Stimulated activated naive CD4-positive, alpha-beta T cell treated with Interleukin-2 at 50 U/mL for 16 hours (primary cell): Measurements from ENCODE around the gene EYA2.

Experiments used
- DNase-seq: peaks from one replicate; lab custom pipeline; 2025; lab: John Stamatoyannopoulos, UW

EYA2 gene

DNA sequence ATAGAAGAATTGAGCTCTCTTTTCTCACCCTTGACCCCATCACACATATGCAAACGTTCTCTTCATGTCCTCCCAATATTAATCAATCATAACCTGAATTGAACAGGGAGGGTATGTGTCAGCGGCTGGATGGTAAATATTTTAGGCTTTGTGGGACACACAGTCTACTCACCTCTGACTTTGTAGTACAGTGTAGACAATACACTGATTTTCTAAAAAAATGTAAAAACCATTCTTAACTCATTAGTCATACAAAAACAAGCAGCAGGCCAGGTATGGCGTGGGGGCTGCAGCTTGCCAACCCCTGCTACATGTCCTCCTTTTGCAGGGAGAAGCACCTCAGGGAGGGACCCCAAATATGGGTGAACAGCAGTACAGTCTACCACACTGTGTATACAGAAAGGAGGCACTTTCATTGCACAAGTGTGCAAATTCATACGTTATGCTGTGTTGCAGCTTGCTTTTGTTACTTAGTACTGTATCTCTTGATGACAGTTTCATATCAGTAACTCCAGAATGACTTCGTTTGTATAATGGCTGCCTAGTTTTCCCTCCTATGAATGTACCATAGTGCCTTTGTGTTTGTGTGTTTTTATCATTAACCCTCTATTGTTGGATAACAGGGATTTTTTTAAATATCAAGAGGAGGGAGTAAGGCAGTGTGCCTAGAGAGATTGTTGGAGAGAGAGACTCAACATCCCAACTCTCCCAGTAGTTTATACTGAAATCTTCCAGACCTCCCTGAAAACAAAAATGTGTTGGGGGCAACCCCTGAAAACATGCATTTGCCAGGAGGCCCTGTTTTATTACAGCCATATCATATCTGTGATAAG is 247.5 kb downstream of the EYA2 start:
- DNase-seq, result no peak

- DNase-seq, result no peak
Measured at GRCh38 chr20:47142774-47143170, 248.1 kb downstream of the EYA2 start.

DNA sequence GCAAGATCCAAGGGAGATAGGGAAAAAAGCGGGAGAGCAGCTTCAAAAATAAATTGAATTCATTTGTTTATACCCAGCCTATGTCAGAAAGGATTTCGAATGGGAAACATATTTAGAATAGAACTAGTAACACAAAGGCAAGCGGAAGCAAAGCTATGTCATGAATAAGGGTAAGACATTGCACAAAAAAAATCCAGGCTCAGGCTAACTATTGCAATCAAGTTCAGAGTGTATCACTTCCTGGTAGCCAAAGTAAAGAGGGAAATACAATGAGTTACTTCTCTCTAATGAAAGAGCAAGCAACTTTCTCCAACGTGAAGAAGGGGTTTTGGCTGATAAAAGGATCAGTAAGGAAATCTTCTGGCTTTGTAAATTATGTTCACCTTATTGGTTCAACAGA is 249.0 kb downstream of the EYA2 start:
- DNase-seq, result no peak

DNA sequence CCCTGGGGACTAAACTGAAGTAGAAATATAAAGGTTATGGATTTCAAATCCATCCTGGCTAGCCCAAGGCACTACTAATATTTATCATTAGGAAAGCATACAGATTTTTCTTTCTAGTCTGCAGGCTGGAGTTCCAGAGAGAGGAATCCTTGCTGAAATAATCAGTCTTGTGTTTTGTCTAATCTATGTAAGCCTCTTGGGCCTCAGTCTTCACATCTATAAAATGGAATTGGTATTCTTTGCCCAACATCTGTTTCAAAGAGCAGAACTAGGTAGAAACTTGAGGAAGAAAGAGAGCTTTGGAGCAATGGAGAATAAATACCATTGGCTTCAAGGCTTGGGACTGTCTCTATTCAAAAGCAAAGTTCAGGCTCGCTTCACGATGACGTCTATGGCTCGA is 249.8 kb downstream of the EYA2 start:
- DNase-seq, result no peak

DNA sequence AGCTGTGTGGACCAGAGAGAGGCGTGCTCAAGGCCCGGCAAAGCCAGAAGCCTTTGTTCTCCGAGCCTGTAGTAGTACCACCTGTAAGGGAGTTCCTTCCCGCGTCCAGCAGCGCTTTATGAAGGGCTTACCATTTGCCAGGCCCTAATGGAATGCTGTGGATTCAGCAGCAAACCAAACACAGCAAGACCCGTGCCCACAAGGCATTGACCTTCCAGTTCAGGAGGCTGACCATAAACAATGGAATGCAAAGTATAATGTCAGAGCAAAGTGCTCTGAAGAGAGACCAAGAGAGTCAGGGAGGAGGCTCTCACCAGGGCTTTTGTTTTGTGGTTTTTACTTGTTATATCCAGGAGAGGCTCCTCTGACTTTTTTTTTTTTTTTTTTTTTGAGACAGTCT is 252.0 kb downstream of the EYA2 start:
- DNase-seq, result no peak

DNA sequence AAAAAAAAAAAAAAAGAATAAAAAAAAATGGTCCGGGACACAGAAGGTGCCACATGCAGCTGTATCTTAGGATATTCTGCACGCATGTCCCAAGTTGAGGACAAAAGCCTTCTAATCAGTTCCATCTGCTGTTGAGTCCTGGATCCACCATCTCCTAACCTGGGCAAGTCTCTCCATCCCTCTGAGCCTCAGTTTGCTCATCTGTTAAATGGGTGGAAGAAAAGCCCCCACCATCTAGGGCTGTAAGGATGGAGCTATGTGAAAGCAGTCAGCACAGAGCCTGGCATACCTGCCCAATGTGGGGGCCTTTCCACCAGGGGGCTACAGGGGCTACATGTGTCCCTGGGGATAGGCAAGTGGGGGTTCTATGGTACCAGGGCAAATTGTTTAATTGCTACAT is 253.4 kb downstream of the EYA2 start:
- DNase-seq, result no peak

- DNase-seq, result no peak
Measured at GRCh38 chr20:47149939-47150338, 255.3 kb downstream of the EYA2 start.

DNA sequence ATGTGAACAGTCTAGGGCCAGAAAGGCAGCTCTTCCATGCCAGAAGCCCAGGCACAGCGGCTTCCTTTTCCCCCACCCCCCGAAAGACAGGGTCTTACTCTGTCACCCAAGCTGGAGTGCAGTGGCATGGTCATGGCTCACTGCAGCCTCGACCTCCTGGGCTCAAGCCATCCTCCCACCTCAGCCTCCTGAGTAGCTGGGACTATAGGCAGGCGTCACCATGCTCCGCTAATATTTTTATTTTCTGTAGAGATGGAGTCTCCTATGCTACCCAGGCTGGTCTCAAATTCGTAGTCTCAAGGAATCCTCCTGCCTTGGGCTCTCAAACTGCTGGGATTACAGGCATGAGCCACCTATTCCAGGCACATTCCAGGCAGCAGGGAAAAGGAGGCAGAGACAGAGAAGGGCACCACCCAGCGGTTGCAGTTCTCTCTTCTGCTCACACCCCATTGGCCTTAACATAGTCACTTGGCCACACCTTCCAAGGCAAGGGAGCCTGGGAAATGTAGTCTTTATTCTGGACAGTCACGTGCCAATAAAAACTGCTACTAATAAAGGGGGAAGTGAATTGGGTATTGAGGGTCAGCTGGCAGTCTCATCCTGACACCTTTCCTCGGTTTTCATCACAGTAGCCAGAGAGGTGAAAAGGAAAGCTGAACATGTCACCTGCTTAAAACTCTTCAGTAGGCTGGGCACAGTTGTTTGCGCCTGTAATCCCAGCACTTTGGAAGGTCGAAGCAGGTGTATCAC is 255.9 kb downstream of the EYA2 start:
- DNase-seq, result no peak

- no peak for DNase-seq
Measured at GRCh38 chr20:47152068-47152467, 257.4 kb downstream of the EYA2 start.

GRCh38 chr20:47154089-47154488 is 259.4 kb downstream of the EYA2 start:
- no peak for DNase-seq

DNA sequence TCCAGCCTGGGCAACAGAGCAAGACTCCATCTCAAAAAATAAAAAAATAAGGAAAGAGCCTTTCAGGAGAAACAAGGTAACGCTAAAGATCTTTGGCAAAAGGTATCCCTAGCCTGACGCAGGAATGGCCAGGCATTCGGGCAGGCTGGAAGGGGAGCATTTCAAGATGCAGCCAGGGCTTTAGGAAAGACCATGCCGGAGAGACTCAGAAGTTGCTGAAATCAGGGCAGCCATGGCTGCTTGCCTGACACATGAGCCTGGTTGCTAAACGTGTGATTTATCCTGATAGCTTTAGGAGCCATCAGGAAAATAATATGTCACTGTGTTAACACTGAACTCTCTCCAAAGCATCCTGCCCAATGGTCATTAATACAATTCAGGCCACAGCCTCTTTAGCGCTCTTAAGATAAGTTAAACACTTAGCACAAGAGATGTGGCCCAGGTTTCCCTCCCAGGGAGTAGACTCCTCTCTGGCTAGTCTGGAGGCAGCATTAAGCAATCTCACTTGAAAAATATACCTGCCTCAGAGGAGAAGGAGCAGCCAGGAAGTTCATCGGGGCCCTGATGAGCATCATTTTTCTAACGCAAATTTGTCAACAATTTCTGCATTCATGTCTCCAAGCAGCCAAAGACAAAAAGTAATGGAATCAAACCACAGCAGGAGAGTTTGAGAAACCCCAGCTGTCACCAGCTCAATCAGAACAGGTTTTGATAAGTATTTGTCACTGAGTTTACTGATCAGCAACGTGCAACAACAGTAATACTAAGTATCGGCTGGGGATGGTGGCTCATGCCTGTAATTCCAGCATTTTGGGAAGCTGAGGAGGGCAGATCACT is 261.9 kb downstream of the EYA2 start:
- no peak for DNase-seq

DNA sequence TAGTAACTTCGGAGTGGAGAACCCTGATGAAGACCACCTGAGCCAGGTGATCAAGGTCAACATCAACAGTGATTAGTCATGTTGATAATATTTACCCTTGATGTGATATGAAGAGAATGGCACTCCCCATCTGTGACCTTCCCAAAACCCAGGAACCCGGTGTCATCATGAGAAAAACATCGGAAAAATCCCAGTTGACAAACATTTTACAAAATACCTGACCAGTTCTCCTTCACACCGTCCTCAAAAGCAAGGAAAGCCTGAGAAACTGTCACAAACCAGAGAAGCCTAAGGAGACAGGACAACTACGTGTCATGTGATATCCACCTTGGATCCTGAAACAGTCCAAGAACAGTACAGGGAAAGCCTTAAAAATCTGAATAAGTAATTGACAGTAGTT is 264.5 kb downstream of the EYA2 start:
- DNase-seq, result no peak

GRCh38 chr20:47160240-47160639 is 265.6 kb downstream of the EYA2 start:
- DNase-seq, result no peak

- DNase-seq, result no peak
Measured at GRCh38 chr20:47160992-47161391, 266.3 kb downstream of the EYA2 start.

GRCh38 chr20:47161411-47161810 is 266.8 kb downstream of the EYA2 start:
- DNase-seq, result no peak

DNA sequence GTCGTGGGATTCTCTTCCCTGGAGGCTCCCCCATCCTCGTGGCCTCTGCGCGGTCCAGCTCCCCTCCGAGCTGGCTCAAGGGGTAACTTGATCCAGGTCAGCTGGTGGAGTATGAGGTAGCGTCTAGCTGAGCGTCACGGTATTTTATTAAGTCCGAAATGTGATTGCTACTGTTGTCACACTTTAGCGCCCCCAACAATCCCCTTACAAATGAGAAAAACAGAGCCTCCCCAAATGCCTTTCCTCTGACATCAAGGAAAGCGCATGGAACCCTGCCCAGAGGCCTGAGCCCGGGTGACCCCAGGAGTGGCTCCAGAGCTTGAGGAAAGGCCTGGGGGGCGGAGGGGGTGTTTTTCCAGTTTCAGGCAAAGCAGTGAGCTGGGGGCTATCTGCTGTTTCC is 269.5 kb downstream of the EYA2 start:
- no peak for DNase-seq

- no peak for DNase-seq
Measured at GRCh38 chr20:47165376-47165865, 270.8 kb downstream of the EYA2 start.

DNA sequence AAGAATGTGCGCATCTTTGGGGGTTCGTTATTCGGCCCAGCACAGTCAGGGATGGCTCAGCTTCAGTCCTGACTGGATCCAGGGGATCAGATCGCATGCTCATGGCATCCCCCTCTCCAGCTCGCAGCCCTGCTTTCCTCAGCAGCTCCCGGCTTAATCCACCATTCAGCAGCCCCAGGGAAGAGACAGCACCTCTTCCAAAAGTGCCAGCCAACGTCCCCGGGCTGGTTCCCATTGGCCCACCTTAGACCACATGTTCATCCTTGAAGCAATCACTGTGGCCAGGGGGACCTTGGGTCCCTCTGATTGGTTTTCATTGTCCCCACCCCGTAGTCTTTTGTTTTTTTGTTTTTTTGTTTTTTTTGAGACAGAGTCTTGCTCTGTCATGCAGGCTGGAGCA is 273.2 kb downstream of the EYA2 start:
- DNase-seq, result no peak

DNA sequence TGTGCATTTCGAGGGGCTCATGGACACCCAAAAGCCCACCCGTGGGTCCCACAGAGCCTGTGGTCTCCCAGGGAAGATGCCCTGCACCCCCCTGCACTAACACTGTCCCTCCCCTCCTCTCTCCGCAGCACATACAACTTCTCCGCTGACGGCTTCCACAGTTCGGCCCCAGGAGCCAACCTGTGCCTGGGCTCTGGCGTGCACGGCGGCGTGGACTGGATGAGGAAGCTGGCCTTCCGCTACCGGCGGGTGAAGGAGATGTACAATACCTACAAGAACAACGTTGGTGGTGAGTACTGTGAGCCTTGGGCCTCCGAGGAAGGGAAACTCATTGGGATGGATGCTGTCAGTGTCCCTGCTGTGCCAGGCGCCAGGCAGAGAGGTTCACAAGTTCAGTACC is 277.9 kb downstream of the EYA2 start:
- no peak for DNase-seq

DNA sequence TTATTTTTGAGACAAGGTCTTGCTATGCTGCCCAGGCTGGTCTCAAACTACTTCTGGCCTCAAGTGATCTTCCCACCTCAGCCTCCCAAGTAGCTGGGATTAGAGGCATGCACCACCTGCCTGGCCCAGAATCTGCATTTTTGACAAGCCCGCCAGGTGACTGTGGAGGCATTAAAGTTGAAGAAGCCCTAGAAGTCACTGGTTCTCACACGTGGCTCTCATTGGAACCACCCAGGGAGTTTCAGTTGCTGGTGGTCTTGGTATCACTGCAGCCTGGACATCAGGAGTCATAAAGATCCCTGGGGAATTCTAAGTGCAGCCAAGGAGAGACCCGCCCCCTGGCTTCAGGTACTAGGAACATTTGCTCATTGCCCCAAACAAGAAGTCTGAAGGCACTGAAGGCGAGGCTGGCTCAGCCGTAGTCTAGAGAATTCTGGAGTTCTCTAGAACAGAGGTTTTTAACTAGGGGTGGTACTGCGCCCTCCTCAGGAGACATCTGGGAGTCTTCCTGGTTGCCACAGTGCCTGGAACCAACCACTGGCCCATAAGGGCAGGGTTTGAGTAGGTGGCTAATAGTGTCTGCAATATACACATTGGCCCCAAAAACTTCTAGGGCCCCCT is 279.1 kb downstream of the EYA2 start:
- DNase-seq, result no peak

GRCh38 chr20:47174456-47175243 is 280.0 kb downstream of the EYA2 start:
- no peak for DNase-seq
